Measurements from ENCODE around the gene LRRC3B.

LRRC3B gene

GRCh38 chr3:26614006-26614685 lies 8.4 kb upstream of the LRRC3B start:
- Histone ChIP-seq H3K4me2 (ENCODE audit: low read length, poor library complexity, severe bottlenecking) (no peak overlapping the region), H2BK120ac (ENCODE audit: low read depth, low read length) (no peak overlapping the region), H3K23ac (ENCODE audit: low read length in 2 of 2) (no peak overlapping the region), H3K27me3 (ENCODE audit: control insufficient read depth in 1 of 2, insufficient read depth in 1 of 2, low read length in 2 of 2) (no peaks in the 10 kb centered on the region), H4K91ac (ENCODE audit: low read length) (no peak overlapping the region), H3K4me1 (ENCODE audit: control insufficient read depth, insufficient read depth, low read depth, low read length) (no peaks in the 10 kb centered on the region), H3K27ac (ENCODE audit: low read length, poor library complexity, severe bottlenecking) (no peak overlapping the region), H2BK5ac (ENCODE audit: low read depth, low read length, poor library complexity, severe bottlenecking) (no peak overlapping the region), H3K18ac (ENCODE audit: low read depth in 1 of 2, low read length in 2 of 2) (no peak overlapping the region), H2BK12ac (ENCODE audit: low read length in 2 of 2) (no peak overlapping the region), H3K9ac (ENCODE audit: low read length) (no peak overlapping the region), H2AK5ac (ENCODE audit: low read length, severe bottlenecking) (no peak overlapping the region), H3K4ac (ENCODE audit: low read depth in 1 of 2, low read length in 2 of 2) (no peak overlapping the region), H3K4me3 (ENCODE audit: insufficient read depth in 1 of 2, low read depth in 1 of 2, low read length in 2 of 2) (no peak overlapping the region), H3K9me3 (ENCODE audit: control insufficient read depth, low read length) (peaks cover 3% of the 10 kb centered on the region), H2BK15ac (ENCODE audit: low read depth, poor library complexity, severe bottlenecking) (no peak overlapping the region), H3K36me3 (ENCODE audit: control insufficient read depth in 1 of 2, insufficient read depth in 2 of 2, low read depth in 1 of 2, low read length in 2 of 2) (no peaks in the 10 kb centered on the region), H3K14ac (ENCODE audit: low read length in 2 of 2) (no peak overlapping the region), H3K79me1 (replicated peaks; ENCODE audit: low read length, poor library complexity, severe bottlenecking) (no peaks in the 10 kb centered on the region), H4K8ac (ENCODE audit: low read length) (no peak overlapping the region), H2AFZ (ENCODE audit: low read depth, low read length) (no peak overlapping the region)
- WGBS: 84% methylated on average over 8 of the region's 8 CpGs
- DNase-seq: no peak

DNA sequence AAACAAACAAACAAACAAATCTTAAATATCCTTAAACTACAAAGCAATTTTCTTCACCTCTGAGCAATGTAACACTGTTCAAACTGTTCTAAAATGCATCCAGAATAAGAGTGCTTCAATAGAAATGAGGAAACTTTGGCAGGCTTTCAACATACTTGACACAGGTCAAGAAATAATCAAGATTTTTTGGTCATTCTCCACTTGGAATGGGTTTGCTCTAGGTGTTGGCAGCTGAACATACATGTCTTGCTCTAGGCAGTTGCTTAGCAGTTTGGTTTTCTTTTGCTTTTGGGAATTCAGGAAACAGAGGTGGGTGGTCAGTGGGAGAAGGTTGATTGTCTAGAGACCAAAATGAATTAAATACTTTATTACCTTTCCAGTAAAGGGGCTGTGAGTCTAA lies 1.4 kb upstream of the LRRC3B start:
- H2AK5ac ChIP-seq (ENCODE audit: low read length, severe bottlenecking): no peak overlapping the region
- H3K14ac ChIP-seq (ENCODE audit: low read length in 2 of 2): no peak overlapping the region
- H3K79me1 ChIP-seq (replicated peaks; ENCODE audit: low read length, poor library complexity, severe bottlenecking): no peaks in the 10 kb centered on the region
- no peak overlapping the region for H4K91ac ChIP-seq (ENCODE audit: low read length)
- no peak overlapping the region for H2BK12ac ChIP-seq (ENCODE audit: low read length in 2 of 2)
- no peak overlapping the region for H3K9ac ChIP-seq (ENCODE audit: low read length)
- no peaks in the 10 kb centered on the region for H3K9me3 ChIP-seq (ENCODE audit: control insufficient read depth, low read length)
- H2BK120ac ChIP-seq (ENCODE audit: low read depth, low read length): no peak overlapping the region
- H3K36me3 ChIP-seq (ENCODE audit: control insufficient read depth in 1 of 2, insufficient read depth in 2 of 2, low read depth in 1 of 2, low read length in 2 of 2): no peaks in the 10 kb centered on the region
- H2BK5ac ChIP-seq (ENCODE audit: low read depth, low read length, poor library complexity, severe bottlenecking): no peak overlapping the region
- no peak overlapping the region for H2BK15ac ChIP-seq (ENCODE audit: low read depth, poor library complexity, severe bottlenecking)
- no peak overlapping the region for H4K8ac ChIP-seq (ENCODE audit: low read length)
- H3K18ac ChIP-seq (ENCODE audit: low read depth in 1 of 2, low read length in 2 of 2): no peak overlapping the region
- H3K4ac ChIP-seq (ENCODE audit: low read depth in 1 of 2, low read length in 2 of 2): no peak overlapping the region
- peaks cover 33 to 46% of the 10 kb centered on the region in 2 experiments for H3K27me3 ChIP-seq (ENCODE audit: control insufficient read depth in 1 of 2, insufficient read depth in 1 of 2, low read length in 2 of 2)
- no peak overlapping the region for H3K27ac ChIP-seq (ENCODE audit: low read length, poor library complexity, severe bottlenecking)
- peaks cover 14% of the 10 kb centered on the region for H3K4me1 ChIP-seq (ENCODE audit: control insufficient read depth, insufficient read depth, low read depth, low read length)
- DNase-seq: no peak
- no peak overlapping the region for H3K4me3 ChIP-seq (ENCODE audit: insufficient read depth in 1 of 2, low read depth in 1 of 2, low read length in 2 of 2)
- no peak overlapping the region for H2AFZ ChIP-seq (ENCODE audit: low read depth, low read length)
- no peak overlapping the region for H3K4me2 ChIP-seq (ENCODE audit: low read length, poor library complexity, severe bottlenecking)
- no peak overlapping the region for H3K23ac ChIP-seq (ENCODE audit: low read length in 2 of 2)

DNA sequence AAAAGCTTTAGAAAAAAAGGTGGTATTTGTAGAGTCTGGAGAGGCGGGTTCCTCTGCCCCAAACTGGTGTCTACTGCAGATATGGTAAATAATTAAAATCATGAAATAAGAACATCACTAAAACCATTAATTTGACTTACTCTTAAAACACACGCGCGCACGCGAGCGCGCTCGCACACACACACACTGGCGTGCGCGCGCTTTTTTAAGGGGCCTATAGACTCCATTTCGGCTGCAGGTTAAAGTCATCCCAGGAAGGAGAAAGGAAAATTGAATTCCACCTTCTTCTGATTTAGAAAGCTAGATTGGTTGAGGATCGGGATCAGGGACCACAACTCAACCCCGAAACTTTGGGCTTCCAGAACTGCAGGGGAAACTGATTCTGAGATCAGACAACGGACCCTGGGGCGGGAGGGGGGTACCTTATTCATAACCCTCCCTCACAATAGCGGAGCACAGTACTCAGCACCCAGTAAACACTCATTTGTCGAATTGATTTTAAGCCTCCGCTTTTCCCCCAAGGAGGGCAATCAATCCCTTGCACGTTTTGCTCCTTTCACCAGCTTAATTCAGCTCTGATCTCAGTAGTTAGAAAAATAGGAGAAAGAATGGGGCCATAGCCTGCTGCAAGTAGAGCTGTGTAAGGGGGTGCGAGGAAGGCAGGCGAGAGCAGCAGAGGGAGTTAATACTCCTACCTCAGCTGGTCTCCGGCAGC lies 509 bp upstream of the LRRC3B start:
- Histone ChIP-seq H3K18ac (ENCODE audit: low read depth in 1 of 2, low read length in 2 of 2) (no peak overlapping the region), H3K79me1 (replicated peaks; ENCODE audit: low read length, poor library complexity, severe bottlenecking) (no peaks in the 10 kb centered on the region), H3K27ac (ENCODE audit: low read length, poor library complexity, severe bottlenecking) (no peak overlapping the region), H3K4me2 (ENCODE audit: low read length, poor library complexity, severe bottlenecking) (peak overlapping the region; percentile 70), H2BK5ac (ENCODE audit: low read depth, low read length, poor library complexity, severe bottlenecking) (peak overlapping the region; percentile 58), H2BK120ac (ENCODE audit: low read depth, low read length) (no peak overlapping the region), H3K27me3 (ENCODE audit: control insufficient read depth in 1 of 2, insufficient read depth in 1 of 2, low read length in 2 of 2) (peaks cover 33 to 46% of the 10 kb centered on the region in 2 experiments), H3K4me3 (ENCODE audit: insufficient read depth in 1 of 2, low read depth in 1 of 2, low read length in 2 of 2) (no peak overlapping the region), H2BK12ac (ENCODE audit: low read length in 2 of 2) (no peak overlapping the region), H3K9ac (ENCODE audit: low read length) (no peak overlapping the region), H2AK5ac (ENCODE audit: low read length, severe bottlenecking) (no peak overlapping the region), H3K9me3 (ENCODE audit: control insufficient read depth, low read length) (no peaks in the 10 kb centered on the region), H3K14ac (ENCODE audit: low read length in 2 of 2) (no peak overlapping the region), H4K8ac (ENCODE audit: low read length) (no peak overlapping the region), H2AFZ (ENCODE audit: low read depth, low read length) (no peak overlapping the region), H3K4ac (ENCODE audit: low read depth in 1 of 2, low read length in 2 of 2) (no peak overlapping the region), H3K4me1 (ENCODE audit: control insufficient read depth, insufficient read depth, low read depth, low read length) (peaks cover 14% of the 10 kb centered on the region), H2BK15ac (ENCODE audit: low read depth, poor library complexity, severe bottlenecking) (no peak overlapping the region), H3K36me3 (ENCODE audit: control insufficient read depth in 1 of 2, insufficient read depth in 2 of 2, low read depth in 1 of 2, low read length in 2 of 2) (no peaks in the 10 kb centered on the region), H4K91ac (ENCODE audit: low read length) (no peak overlapping the region), H3K23ac (ENCODE audit: low read length in 2 of 2) (no peak overlapping the region)
- no peak for DNase-seq
- WGBS: 4% methylated on average over 20 of the region's 25 CpGs

DNA sequence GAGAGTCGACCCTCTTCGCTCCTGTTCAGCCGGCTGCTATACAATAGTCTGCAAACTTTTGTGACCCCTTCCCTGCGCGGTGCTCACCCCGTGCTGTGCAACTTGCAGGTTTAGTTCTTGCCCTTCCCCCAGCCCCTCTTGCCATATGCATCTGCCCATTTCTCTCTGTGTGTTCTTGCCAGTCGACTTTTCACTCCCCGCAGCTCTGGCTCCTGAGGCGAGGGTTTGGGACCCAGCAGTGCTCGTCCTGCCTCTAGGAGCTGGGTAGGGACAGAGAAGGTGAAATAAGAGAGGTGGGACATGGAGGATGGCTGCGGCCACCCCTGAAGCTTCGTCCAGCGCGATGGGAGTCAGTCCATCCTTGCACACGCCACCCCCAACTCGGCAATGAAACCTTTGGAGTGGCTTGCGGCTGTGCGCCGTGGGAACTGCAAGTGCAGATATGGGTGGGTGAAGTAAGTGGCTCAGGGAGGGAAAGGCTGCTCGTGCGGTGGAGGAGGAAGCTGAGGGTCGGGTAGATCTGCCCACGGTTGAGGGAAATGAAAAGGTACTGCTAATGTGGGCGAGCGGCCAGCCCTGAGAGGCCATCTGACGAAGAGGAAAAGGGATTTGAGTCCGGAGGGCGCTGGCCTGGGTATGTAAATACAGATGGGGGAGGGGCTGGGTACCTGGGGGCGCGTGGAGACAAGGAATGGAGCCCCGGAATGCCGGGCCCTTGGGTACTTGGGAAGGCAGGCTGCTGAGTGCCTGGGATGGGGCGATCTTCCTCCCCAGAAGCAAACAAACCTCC lies 1.0 kb downstream of the LRRC3B start:
- no peak overlapping the region for H3K4me3 ChIP-seq (ENCODE audit: insufficient read depth in 1 of 2, low read depth in 1 of 2, low read length in 2 of 2)
- no peak overlapping the region for H2BK120ac ChIP-seq (ENCODE audit: low read depth, low read length)
- no peak overlapping the region for H3K27ac ChIP-seq (ENCODE audit: low read length, poor library complexity, severe bottlenecking)
- WGBS: 2% methylated on average over 31 of the region's 33 CpGs
- no peaks in the 10 kb centered on the region for H3K36me3 ChIP-seq (ENCODE audit: control insufficient read depth in 1 of 2, insufficient read depth in 2 of 2, low read depth in 1 of 2, low read length in 2 of 2)
- H3K4me1 ChIP-seq (ENCODE audit: control insufficient read depth, insufficient read depth, low read depth, low read length): peaks cover 14% of the 10 kb centered on the region
- H3K4me2 ChIP-seq (ENCODE audit: low read length, poor library complexity, severe bottlenecking): no peak overlapping the region
- H2AFZ ChIP-seq (ENCODE audit: low read depth, low read length): no peak overlapping the region
- no peak overlapping the region for H2BK5ac ChIP-seq (ENCODE audit: low read depth, low read length, poor library complexity, severe bottlenecking)
- no peak overlapping the region for H3K4ac ChIP-seq (ENCODE audit: low read depth in 1 of 2, low read length in 2 of 2)
- H3K18ac ChIP-seq (ENCODE audit: low read depth in 1 of 2, low read length in 2 of 2): no peak overlapping the region
- H2BK15ac ChIP-seq (ENCODE audit: low read depth, poor library complexity, severe bottlenecking): no peak overlapping the region
- H4K8ac ChIP-seq (ENCODE audit: low read length): no peak overlapping the region
- H3K9me3 ChIP-seq (ENCODE audit: control insufficient read depth, low read length): no peaks in the 10 kb centered on the region
- H2AK5ac ChIP-seq (ENCODE audit: low read length, severe bottlenecking): no peak overlapping the region
- H2BK12ac ChIP-seq (ENCODE audit: low read length in 2 of 2): no peak overlapping the region
- DNase-seq: no peak
- no peak overlapping the region for H4K91ac ChIP-seq (ENCODE audit: low read length)
- peaks cover 33 to 46% of the 10 kb centered on the region in 2 experiments for H3K27me3 ChIP-seq (ENCODE audit: control insufficient read depth in 1 of 2, insufficient read depth in 1 of 2, low read length in 2 of 2)
- H3K79me1 ChIP-seq (replicated peaks; ENCODE audit: low read length, poor library complexity, severe bottlenecking): no peaks in the 10 kb centered on the region
- no peak overlapping the region for H3K14ac ChIP-seq (ENCODE audit: low read length in 2 of 2)
- H3K9ac ChIP-seq (ENCODE audit: low read length): no peak overlapping the region
- H3K23ac ChIP-seq (ENCODE audit: low read length in 2 of 2): no peak overlapping the region
